Neural progenitor cell (in vitro differentiated cells): Measurements from ENCODE around the gene MYD88. TPM values are rescaled to one million over a fixed set of nuclear protein-coding genes. Genes with fewer than 3 reads are reported as not detected.

ENCODE experiments used
- DNase-seq: peaks from one replicate; pipeline ENCODE4 v3.0.0-alpha.2; 2016; ENCODE audit warnings: low spot score
- H2AFZ ChIP-seq: fragments of 200-600 bp; sonication (generic); replicated peaks from 2 replicates; pipeline ENCODE4 v1.6.1; 2016; ENCODE audit warnings: antibody characterized with exemption
- H3F3A ChIP-seq: fragments of 200-600 bp; sonication (generic); 2 replicates; pipeline ENCODE4 v1.6.1; 2016; ENCODE audit warnings: antibody characterized with exemption, low read depth
- H3K27ac ChIP-seq: fragments of 200-600 bp; sonication (generic); 2 replicates; pipeline ENCODE4 v1.5.1; 2016; ENCODE audit warnings: mild to moderate bottlenecking
- H3K27me3 ChIP-seq: fragments of 200-600 bp; sonication (generic); 2 replicates; pipeline ENCODE4 v1.6.1; 2016; ENCODE audit warnings: mild to moderate bottlenecking, moderate library complexity
- H3K36me3 ChIP-seq: fragments of 200-600 bp; sonication (generic); 2 replicates; pipeline ENCODE4 v1.5.1; 2016
- H3K4me1 ChIP-seq: fragments of 200-600 bp; sonication (generic); 2 replicates; pipeline ENCODE4 v1.6.1; 2016; ENCODE audit warnings: mixed run types
- H3K4me2 ChIP-seq: fragments of 200-600 bp; sonication (generic); 2 replicates; pipeline ENCODE4 v1.6.1; 2016
- H3K4me3 ChIP-seq: fragments of 200-600 bp; sonication (generic); 2 replicates; pipeline ENCODE4 v1.5.1; 2016
- H3K79me2 ChIP-seq: fragments of 200-600 bp; sonication (generic); 2 replicates; pipeline ENCODE4 v1.6.1; 2016; ENCODE audit warnings: low read depth
- H3K9ac ChIP-seq: fragments of 200-600 bp; sonication (generic); 2 replicates; pipeline ENCODE4 v1.6.1; 2016
- H3K9me3 ChIP-seq: fragments of 200-600 bp; sonication (generic); 2 replicates; pipeline ENCODE4 v1.5.1; 2016; ENCODE audit warnings: low read depth
- H4K20me1 ChIP-seq: fragments of 200-600 bp; sonication (generic); 2 replicates; pipeline ENCODE4 v1.6.1; 2016; ENCODE audit warnings: low read depth
- H3K27ac Mint-ChIP-seq: 3 replicates; pipeline ENCODE4 v1.8.0; 2021; ENCODE audit warnings: mixed read lengths
- H3K27me3 Mint-ChIP-seq: 2 replicates; pipeline ENCODE4 v1.8.0; 2022; ENCODE audit warnings: low read depth, mild to moderate bottlenecking, inconsistent platforms, moderate library complexity, mixed read lengths; ENCODE audit not compliant: insufficient read depth
- H3K36me3 Mint-ChIP-seq: 3 replicates; pipeline ENCODE4 v1.8.0; 2021; ENCODE audit warnings: mixed read lengths
- H3K4me1 Mint-ChIP-seq: 3 replicates; pipeline ENCODE4 v1.8.0; 2021; ENCODE audit warnings: mixed read lengths
- H3K4me3 Mint-ChIP-seq: 3 replicates; pipeline ENCODE4 v1.8.0; 2021; ENCODE audit warnings: mild to moderate bottlenecking, moderate library complexity, mixed read lengths
- H3K9me3 Mint-ChIP-seq: 3 replicates; pipeline ENCODE4 v1.8.0; 2020; ENCODE audit warnings: mixed read lengths
- CTCF ChIP-seq: fragments of 200-600 bp; sonication (generic); IDR thresholded peaks from 2 replicates; pipeline ENCODE4 v1.5.1; 2017; ENCODE audit warnings: antibody characterized with exemption, mild to moderate bottlenecking
- EZH2 ChIP-seq: fragments of 200-600 bp; sonication (generic); IDR thresholded peaks from 2 replicates; pipeline ENCODE4 v1.6.1; 2017; ENCODE audit warnings: antibody characterized with exemption, mild to moderate bottlenecking, moderate library complexity
- EZH2phosphoT487 ChIP-seq: fragments of 200-600 bp; sonication (generic); IDR thresholded peaks from 2 replicates; pipeline ENCODE4 v1.6.1; 2017; ENCODE audit warnings: antibody characterized with exemption
- total RNA-seq: library from RNA; depleted of rRNA; stranded (reverse); fragments of >200 nt; gene quantifications from 2 replicates; pipeline ENCODE4 v1.2.3, GENCODE V29; 2015; ENCODE audit warnings: low replicate concordance

The MYD88 gene
- total RNA-seq, 1 donor from 2014 or later: 3.1 TPM

- no peak for DNase-seq
- H3K27ac ChIP-seq: no peak overlapping the region
- peaks cover 9% of the 10 kb centered on the region for H3K4me1 ChIP-seq
- no peaks in the 10 kb centered on the region for H3K9me3 ChIP-seq
- H3F3A ChIP-seq: peaks cover 11% of the 10 kb centered on the region
- H3K79me2 ChIP-seq: peaks cover 84% of the 10 kb centered on the region
- no peaks in the 10 kb centered on the region for H3K27me3 ChIP-seq
- no peak overlapping the region for H3K9ac ChIP-seq
- H2AFZ ChIP-seq: no peak overlapping the region
- no peak overlapping the region for H3K4me2 ChIP-seq
- Mint-ChIP-seq H3K36me3 (peaks cover 15% of the 10 kb centered on the region), H3K4me3 (no peak overlapping the region), H3K4me1 (peaks cover 27% of the 10 kb centered on the region), H3K27ac (no peak overlapping the region), H3K27me3 (peaks cover 10% of the 10 kb centered on the region), H3K9me3 (no peaks in the 10 kb centered on the region)
- TF ChIP-seq EZH2phosphoT487: no peak
- no peak for TF ChIP-seq EZH2
- no peak for TF ChIP-seq CTCF
- no peaks in the 10 kb centered on the region for H3K36me3 ChIP-seq
- H4K20me1 ChIP-seq: peaks cover 72% of the 10 kb centered on the region
- H3K4me3 ChIP-seq: no peak overlapping the region
These were observed 30.5 kb downstream of the MYD88 start for GRCh38 chr3:38169027-38169317.

- Histone ChIP-seq H3K36me3 (no peaks in the 10 kb centered on the region), H3K4me3 (no peak overlapping the region), H3K4me2 (no peak overlapping the region), H4K20me1 (peaks cover 88% of the 10 kb centered on the region), H3K4me1 (peaks cover 11% of the 10 kb centered on the region), H3K9ac (no peak overlapping the region), H2AFZ (no peak overlapping the region), H3K27ac (no peak overlapping the region), H3K79me2 (peaks cover 100% of the 10 kb centered on the region), H3K9me3 (no peaks in the 10 kb centered on the region), H3K27me3 (no peaks in the 10 kb centered on the region), H3F3A (peaks cover 6% of the 10 kb centered on the region)
- peaks cover 22% of the 10 kb centered on the region for H3K4me1 Mint-ChIP-seq
- peaks cover 3% of the 10 kb centered on the region for H3K27me3 Mint-ChIP-seq
- peaks cover 17% of the 10 kb centered on the region for H3K36me3 Mint-ChIP-seq
- no peak overlapping the region for H3K27ac Mint-ChIP-seq
- TF ChIP-seq EZH2: no peak
- TF ChIP-seq EZH2phosphoT487: no peak
- no peak for TF ChIP-seq CTCF
- no peak for DNase-seq
- no peak overlapping the region for H3K4me3 Mint-ChIP-seq
- H3K9me3 Mint-ChIP-seq: no peaks in the 10 kb centered on the region
These were observed 32.3 kb downstream of the MYD88 start for GRCh38 chr3:38170722-38171121.

- Histone ChIP-seq H3K9me3 (no peaks in the 10 kb centered on the region), H3K9ac (no peak overlapping the region), H3K36me3 (no peaks in the 10 kb centered on the region), H3K27ac (no peak overlapping the region), H3F3A (no peaks in the 10 kb centered on the region), H3K4me2 (no peak overlapping the region), H3K27me3 (no peaks in the 10 kb centered on the region), H3K79me2 (peaks cover 100% of the 10 kb centered on the region), H3K4me3 (no peak overlapping the region), H3K4me1 (peaks cover 8% of the 10 kb centered on the region), H2AFZ (no peak overlapping the region), H4K20me1 (peaks cover 94% of the 10 kb centered on the region)
- no peak for TF ChIP-seq EZH2
- no peak for TF ChIP-seq CTCF
- no peak for TF ChIP-seq EZH2phosphoT487
- DNase-seq: no peak
- Mint-ChIP-seq H3K27me3 (no peaks in the 10 kb centered on the region), H3K27ac (no peak overlapping the region), H3K4me3 (no peak overlapping the region), H3K9me3 (no peaks in the 10 kb centered on the region), H3K36me3 (peaks cover 13% of the 10 kb centered on the region), H3K4me1 (peaks cover 18% of the 10 kb centered on the region)
These were observed 33.2 kb downstream of the MYD88 start for GRCh38 chr3:38171622-38172021.
